Measurements from ENCODE around the gene C5orf47. TPM values are rescaled to one million over a fixed set of nuclear protein-coding genes. Genes with fewer than 3 reads are reported as not detected.

C5orf47 gene
- total RNA-seq, 1 donor from 2014 or later = not detected

DNA sequence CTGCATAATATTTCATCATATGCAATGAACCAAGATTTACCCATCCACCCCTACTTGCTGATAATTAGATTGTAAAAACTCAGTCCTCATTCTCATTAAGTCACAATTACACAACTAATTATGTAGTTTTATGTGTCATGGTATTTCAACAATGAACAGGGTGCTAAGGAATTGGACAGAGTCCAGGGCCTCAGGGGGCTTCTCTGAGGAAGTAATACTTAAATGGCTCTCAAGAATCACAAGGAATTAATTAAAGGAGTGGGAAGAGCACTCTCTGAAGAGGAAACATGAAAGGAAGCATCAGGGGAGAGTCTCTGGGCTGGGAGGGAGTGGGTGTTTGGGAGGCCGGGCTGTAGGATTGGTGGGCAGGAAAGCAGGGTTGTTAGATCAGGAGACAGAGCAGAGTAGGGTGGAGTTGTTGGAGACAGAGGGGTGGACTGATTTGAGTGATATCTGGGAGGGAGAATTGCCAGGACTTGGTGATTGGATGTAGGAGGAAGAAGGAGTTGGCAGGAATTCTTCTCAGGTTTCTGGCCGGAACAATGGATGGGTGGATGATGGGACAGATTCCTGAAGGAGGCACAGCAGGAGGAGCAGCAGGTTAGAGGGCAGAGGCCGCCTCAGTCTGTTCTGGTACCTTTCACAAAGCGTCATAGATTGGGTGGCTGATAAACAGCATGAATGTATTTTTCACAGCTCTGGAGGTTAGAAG, 33.6 kb downstream of the C5orf47 start:
- H3K27me3 ChIP-seq (ENCODE audit: control insufficient read depth, insufficient read depth, low read length) = peaks cover 2% of the 10 kb centered on the region
- TF ChIP-seq, protein P1, sequence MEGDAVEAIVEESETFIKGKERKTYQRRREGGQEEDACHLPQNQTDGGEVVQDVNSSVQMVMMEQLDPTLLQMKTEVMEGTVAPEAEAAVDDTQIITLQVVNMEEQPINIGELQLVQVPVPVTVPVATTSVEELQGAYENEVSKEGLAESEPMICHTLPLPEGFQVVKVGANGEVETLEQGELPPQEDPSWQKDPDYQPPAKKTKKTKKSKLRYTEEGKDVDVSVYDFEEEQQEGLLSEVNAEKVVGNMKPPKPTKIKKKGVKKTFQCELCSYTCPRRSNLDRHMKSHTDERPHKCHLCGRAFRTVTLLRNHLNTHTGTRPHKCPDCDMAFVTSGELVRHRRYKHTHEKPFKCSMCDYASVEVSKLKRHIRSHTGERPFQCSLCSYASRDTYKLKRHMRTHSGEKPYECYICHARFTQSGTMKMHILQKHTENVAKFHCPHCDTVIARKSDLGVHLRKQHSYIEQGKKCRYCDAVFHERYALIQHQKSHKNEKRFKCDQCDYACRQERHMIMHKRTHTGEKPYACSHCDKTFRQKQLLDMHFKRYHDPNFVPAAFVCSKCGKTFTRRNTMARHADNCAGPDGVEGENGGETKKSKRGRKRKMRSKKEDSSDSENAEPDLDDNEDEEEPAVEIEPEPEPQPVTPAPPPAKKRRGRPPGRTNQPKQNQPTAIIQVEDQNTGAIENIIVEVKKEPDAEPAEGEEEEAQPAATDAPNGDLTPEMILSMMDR (IDR thresholded peaks at IDR 0.05; ENCODE audit: insufficient read depth, low read length, poor library complexity, severe bottlenecking) = no peak
- no peak for DNase-seq (ENCODE audit: low read depth)

DNA sequence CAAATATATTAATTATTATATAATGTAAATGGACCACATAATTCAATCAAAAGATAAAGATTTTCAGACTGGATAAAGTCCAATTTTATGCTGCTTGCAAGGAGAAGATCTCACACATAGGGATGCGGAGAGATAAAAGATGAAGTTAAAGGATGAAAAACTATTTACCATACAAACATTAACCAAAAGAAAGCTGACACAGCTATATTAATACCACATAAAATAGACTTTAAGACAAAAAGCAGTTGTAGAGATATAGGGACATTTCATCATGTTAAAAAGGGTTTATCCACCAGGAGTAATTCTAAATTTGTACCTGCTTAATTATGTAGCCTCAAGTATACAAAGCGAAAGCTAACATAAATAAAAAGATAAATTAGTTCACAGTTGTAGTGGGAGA, 41.3 kb downstream of the C5orf47 start:
- DNase-seq (ENCODE audit: low read depth) = no peak
- H3K4me3 ChIP-seq (ENCODE audit: low read depth, low read length) = no peak overlapping the region
- no peaks in the 10 kb centered on the region for H3K36me3 ChIP-seq (ENCODE audit: control insufficient read depth, insufficient read depth, low read length)
- TF ChIP-seq, protein P1 (IDR thresholded peaks at IDR 0.05; ENCODE audit: insufficient read depth, low read length, poor library complexity, severe bottlenecking) = no peak
- H3K27me3 ChIP-seq (ENCODE audit: control insufficient read depth, insufficient read depth, low read length) = no peaks in the 10 kb centered on the region

More for the DNA sequence above, 33.6 kb downstream of the C5orf47 start:
- Histone ChIP-seq H3K4me3 (ENCODE audit: low read depth, low read length) (no peak overlapping the region), H3K36me3 (ENCODE audit: control insufficient read depth, insufficient read depth, low read length) (no peaks in the 10 kb centered on the region)

DNA sequence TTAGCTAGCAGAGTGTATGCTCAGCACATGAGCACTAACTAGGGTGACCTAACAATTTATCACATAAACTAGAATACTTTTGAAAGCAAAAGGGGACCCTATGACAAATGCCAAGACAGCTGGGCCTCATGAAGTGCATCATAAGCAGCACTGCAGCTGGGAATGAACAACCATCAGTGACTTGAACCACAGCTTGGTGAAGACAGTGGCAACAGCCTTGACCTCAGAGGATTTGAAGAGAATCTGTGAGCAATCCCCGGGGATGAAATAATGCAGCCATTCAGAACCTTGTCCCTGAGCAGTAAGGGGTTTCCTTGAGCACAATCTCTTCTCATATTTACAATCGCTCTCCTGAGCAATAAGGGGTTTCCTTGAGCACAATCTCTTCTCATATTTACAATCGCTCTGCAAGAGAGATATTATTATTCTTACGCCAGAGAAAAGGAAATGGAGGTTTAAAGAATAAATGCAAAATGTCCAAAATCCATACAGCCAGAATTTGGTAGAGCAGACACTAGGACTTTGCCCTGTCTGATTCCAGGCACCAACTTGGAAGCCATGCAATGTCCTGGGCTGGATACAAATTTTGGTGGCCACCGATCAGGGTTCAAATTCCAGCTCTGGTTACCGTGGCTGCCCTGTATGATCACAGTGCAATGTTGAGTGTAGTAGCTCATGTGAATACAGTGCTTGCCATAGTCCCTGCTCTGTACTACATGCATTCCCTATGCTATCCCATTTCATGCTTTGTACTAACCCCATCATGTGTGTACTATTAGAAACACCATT, 55.7 kb downstream of the C5orf47 start:
- Histone ChIP-seq H3K36me3 (ENCODE audit: control insufficient read depth, insufficient read depth, low read length) (no peaks in the 10 kb centered on the region), H3K4me3 (ENCODE audit: low read depth, low read length) (no peak overlapping the region), H3K27me3 (ENCODE audit: control insufficient read depth, insufficient read depth, low read length) (no peaks in the 10 kb centered on the region)
- TF ChIP-seq, protein P1 (IDR thresholded peaks at IDR 0.05; ENCODE audit: insufficient read depth, low read length, poor library complexity, severe bottlenecking) = no peak
- DNase-seq (ENCODE audit: low read depth) = no peak

DNA sequence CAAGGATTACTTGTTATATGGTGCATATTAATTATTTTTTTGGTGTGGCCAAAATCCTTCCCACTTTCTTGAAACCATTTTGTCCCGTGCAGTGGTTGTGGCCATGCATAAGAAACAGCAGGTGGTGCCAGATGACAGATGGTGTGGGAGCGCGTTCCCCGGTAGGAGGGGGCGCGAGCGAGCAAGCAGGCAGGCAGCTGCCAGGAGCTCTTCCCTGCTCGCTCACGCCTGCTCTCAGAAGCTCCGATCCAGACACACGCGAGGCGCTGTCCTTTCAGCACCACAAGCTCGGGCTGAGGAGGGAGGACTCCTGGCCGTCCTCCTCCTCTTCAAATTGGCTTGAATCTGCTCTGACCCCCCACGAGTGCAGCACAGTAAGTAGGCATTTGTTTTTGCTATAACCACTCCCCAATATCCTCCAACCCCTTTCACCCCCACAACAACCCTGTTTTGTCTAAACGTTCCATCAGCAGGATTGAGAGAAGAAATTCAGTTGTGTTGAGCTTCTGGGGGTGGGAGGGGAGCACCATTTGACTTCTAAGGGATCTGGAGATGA, 56.6 kb downstream of the C5orf47 start, which contains the start of gene NSG2:
Gene NSG2 (plus strand): TSS at position 237 of the 556 bp plus-strand sequence. CDS start 1,050 bp downstream, outside the sequence.
- H3K27me3 ChIP-seq (ENCODE audit: control insufficient read depth, insufficient read depth, low read length) = no peaks in the 10 kb centered on the region
- TF ChIP-seq, protein P1 (IDR thresholded peaks at IDR 0.05; ENCODE audit: insufficient read depth, low read length, poor library complexity, severe bottlenecking) = peak; percentile 78

DNA sequence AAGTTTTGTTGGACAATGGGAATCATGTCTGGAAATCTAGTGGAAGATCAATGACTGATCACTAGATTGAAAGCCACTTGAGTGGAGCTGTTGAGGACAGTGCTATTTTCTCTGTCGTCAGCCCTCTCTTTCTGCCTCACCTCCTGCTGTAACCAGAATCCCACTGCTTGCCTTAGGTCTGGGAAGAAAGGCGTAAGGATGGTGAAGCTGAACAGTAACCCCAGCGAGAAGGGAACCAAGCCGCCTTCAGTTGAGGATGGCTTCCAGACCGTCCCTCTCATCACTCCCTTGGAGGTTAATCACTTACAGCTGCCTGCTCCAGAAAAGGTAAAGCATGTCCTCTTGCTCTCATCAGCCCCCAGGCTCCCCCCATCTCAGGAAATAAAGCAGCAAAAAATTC, 57.6 kb downstream of the C5orf47 start:
- Histone ChIP-seq H3K4me3 (ENCODE audit: low read depth, low read length) (no peak overlapping the region), H3K27me3 (ENCODE audit: control insufficient read depth, insufficient read depth, low read length) (no peaks in the 10 kb centered on the region), H3K36me3 (ENCODE audit: control insufficient read depth, insufficient read depth, low read length) (no peaks in the 10 kb centered on the region)
- no peak for DNase-seq (ENCODE audit: low read depth)
- TF ChIP-seq, protein P1 (IDR thresholded peaks at IDR 0.05; ENCODE audit: insufficient read depth, low read length, poor library complexity, severe bottlenecking) = no peak

More for the DNA sequence above, 56.6 kb downstream of the C5orf47 start, which contains the start of gene NSG2:
- H3K4me3 ChIP-seq (ENCODE audit: low read depth, low read length) = no peak within 1 kb of the TSS
- peak; percentile 55 for DNase-seq (ENCODE audit: low read depth)
- H3K36me3 ChIP-seq (ENCODE audit: control insufficient read depth, insufficient read depth, low read length) = no peaks in the 10 kb centered on the region

All from kidney epithelial cell (primary cell).